GM23338 (cell line): ENCODE data around the gene EPG5.

ENCODE experiments used
- CTCF ChIP-seq, 2 experiments: fragments of 200-600 bp in 1 of 2; sonication (generic) in 1 of 2; conservative IDR thresholded peaks; 2 replicates each; pipeline versions ENCODE4 v1.5.1 to v1.6.1; 2016 to 2017; ENCODE audit warnings: antibody characterized with exemption in 2 of 2, low read depth in 2 of 2, mild to moderate bottlenecking in 2 of 2, moderate library complexity in 1 of 2
- EZH2 ChIP-seq: fragments of 200-600 bp; sonication (generic); IDR thresholded peaks from one replicate; pipeline ENCODE4 v1.8.0; 2017; ENCODE audit warnings: antibody characterized with exemption, mild to moderate bottlenecking, low read depth; ENCODE audit not compliant: unreplicated experiment
- EZH2phosphoT487 ChIP-seq: fragments of 200-600 bp; sonication (generic); IDR thresholded peaks from one replicate; pipeline ENCODE4 v1.8.1; 2018; ENCODE audit warnings: antibody characterized with exemption; ENCODE audit not compliant: unreplicated experiment
- POLR2AphosphoS5 ChIP-seq: IDR thresholded peaks from 2 replicates; pipeline ENCODE4 v1.6.1; 2016; ENCODE audit warnings: antibody characterized with exemption, low read depth
- REST ChIP-seq: IDR thresholded peaks from one replicate; pipeline ENCODE4 v1.6.1; 2018; ENCODE audit warnings: antibody characterized with exemption; ENCODE audit not compliant: unreplicated experiment

DNA sequence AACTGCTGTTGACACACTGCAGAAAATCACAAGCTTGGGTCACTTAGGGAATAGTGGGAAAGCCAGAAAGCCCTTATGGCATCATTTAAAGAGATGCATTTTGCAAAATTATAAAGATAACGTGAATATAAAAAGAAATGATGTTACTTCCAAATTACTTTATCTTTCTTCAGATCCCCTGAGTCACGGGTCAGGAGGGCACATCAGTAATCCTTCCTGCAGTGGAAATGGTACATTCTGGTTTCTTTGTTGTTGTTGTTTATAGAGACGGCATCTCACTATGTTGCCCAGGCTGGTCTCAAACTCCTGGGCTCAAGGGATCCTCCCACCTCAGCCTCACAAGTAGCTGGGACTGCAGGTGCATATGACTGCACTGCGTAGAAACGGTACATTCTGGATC, 9.8 kb upstream of the EPG5 start:
- TF ChIP-seq EZH2phosphoT487: no peak
- no peak for TF ChIP-seq CTCF (conservative IDR thresholded peaks at IDR 0.05; ENCODE audit: low read depth in 2 of 2)
- no peak for TF ChIP-seq EZH2
- no peak for TF ChIP-seq REST
- no peak for TF ChIP-seq POLR2AphosphoS5
